ENCODE data around the gene ADD2.
A peak's percentile ranks its signal among the peaks of the same experiment; 100 is the strongest.

Gene ADD2

DNA sequence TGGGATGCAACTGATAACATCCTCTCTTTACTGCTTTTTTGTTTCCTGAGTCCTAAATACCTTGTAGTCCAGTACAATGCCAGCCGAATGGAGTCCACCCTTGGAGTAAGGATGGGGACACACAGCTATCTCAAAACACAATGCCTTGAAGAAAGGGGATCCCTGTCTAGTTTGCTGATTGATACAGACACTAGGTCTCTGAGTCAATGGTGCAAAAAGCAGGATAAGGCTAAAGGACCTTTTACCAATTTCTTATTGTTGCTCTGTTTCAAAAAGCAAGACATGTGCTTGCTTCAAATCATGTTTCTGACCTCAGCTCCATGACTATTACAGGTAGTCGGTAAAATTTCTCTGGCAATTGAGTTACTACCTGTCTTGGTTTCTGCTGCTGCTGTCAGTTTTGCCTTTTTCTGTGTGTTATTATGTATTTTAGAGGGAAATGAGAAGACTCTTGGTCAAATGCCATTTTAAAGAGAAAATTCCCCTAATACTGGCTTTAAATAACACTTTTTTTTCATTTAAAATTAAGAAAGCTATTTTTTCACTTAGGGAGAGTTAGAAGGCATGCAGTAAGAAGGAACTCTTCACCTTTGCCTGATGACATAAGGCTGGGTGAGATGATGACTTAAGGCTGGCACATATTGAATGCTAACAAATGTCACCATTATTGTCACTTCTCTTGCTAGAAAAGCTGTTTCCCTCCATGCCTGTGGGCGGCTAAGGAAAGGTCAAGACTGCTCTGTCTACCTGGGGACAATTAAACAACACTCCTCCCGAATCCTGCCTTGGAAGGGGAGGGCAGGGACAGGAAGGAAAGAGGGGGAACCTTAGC is 27.4 kb upstream of the ADD2 start:
- peaks cover 4% of the 10 kb centered on the region for H3K9me3 Mint-ChIP-seq (ENCODE audit: low read depth)
- no peak overlapping the region for H3K27ac Mint-ChIP-seq
- peaks cover 28% of the 10 kb centered on the region for H3K27me3 Mint-ChIP-seq
- H3K36me3 Mint-ChIP-seq: peaks cover 7% of the 10 kb centered on the region
- H3K4me3 Mint-ChIP-seq: no peak overlapping the region
- H3K4me1 Mint-ChIP-seq (ENCODE audit: low read depth): peaks cover 3% of the 10 kb centered on the region

- H3K4me1 Mint-ChIP-seq (ENCODE audit: low read depth): peaks cover 9% of the 10 kb centered on the region
- H3K27me3 Mint-ChIP-seq: peaks cover 26% of the 10 kb centered on the region
Measured at GRCh38 chr2:70793450-70793849, 25.4 kb upstream of the ADD2 start.

DNA sequence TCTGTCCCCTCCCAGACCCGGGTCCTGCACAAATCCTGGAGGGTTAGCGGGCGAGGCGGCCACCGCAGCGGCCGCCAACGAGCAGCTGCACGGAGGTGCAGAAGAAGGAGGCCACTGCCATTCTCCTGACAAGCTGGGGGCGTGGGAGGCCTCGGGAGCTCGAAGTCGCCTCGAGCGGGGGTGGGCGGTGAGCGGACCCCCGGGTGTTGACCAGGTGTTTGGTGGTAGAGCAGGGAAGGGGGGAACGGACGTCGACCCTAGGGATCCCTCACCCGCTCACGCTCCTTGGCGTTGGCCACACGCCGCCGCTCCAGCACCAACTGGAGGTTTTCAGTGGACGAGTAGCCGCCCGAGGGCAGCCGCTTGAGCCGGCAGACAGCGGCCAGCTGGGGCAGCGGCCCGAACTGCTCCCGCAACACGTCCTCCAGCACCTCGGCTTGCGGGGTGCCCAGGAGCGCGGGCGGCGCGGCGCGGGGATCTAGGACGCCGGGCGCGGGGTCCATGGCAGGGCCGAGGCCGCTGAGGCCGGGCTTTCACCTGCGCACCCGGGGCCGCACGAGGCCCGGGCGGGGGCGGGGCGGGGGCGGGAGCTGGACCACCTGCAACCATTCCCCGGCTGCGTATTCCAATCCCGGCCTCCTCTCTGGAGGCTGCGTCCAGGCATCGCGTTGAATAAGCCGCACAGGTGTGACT is 22.3 kb upstream of the ADD2 start, which contains the start of gene FIGLA:
FIGLA (minus strand) TSS at position 508 of the 693 bp plus-strand sequence; CDS start at position 503, 5 bp downstream.
- H3K27me3 Mint-ChIP-seq: peaks cover 38% of the 10 kb centered on the region
- no peaks in the 10 kb centered on the region for H3K9me3 Mint-ChIP-seq (ENCODE audit: low read depth)
- H3K4me1 Mint-ChIP-seq (ENCODE audit: low read depth): peaks cover 14% of the 10 kb centered on the region
- H3K27ac Mint-ChIP-seq: peak within 1 kb of the TSS; percentile 1
- H3K4me3 Mint-ChIP-seq: peak within 1 kb of the TSS; percentile 85
- peaks cover 2% of the 10 kb centered on the region for H3K36me3 Mint-ChIP-seq

More at GRCh38 chr2:70793450-70793849, 25.4 kb upstream of the ADD2 start:
- Mint-ChIP-seq H3K36me3 (peaks cover 2% of the 10 kb centered on the region), H3K4me3 (no peak overlapping the region), H3K9me3 (ENCODE audit: low read depth) (no peaks in the 10 kb centered on the region), H3K27ac (no peak overlapping the region)

DNA sequence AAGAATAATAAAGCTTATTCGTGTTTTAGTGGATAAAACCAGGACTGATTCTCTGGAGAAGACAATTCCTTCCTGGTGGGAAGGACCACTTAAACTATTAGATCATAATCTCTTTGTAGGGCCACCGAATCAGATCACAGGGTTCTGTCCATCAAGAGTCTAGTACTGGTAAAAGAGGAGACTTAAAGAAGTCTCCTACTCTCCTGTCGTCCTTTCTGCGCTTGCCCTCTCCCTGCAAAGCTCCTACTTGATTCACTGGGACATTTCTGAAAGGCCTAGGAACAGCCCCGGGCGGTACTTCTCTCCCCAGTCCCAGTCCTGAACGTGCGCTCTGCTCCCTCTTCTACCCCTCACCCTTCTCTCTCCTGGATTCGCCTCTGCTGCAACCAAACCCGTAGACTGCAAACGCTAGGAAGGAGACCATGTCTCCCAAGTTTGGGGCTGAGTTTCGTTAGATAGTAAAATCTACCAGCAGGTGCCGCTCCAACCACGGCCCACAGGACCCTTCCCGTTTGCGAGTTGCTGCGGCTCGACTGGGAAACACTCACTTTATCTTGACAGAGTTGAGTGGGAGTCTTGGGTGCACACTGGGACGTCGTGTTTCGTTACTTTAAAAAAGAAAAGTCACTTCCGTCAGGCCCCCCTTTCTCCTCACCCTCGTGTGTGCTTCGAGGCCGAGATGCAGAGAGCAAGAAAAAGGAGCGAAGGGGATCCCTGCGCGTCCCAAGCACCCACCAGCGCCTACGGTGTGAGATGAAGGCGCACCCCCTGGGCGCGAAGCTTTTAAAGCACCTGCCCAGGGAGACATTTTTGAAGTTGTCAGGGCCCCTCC is 21.5 kb upstream of the ADD2 start:
- H3K27ac Mint-ChIP-seq: peak overlapping the region; percentile 1
- H3K27me3 Mint-ChIP-seq: peaks cover 38% of the 10 kb centered on the region
- H3K4me1 Mint-ChIP-seq (ENCODE audit: low read depth): peaks cover 15% of the 10 kb centered on the region
- no peaks in the 10 kb centered on the region for H3K9me3 Mint-ChIP-seq (ENCODE audit: low read depth)
- H3K36me3 Mint-ChIP-seq: peaks cover 2% of the 10 kb centered on the region
- H3K4me3 Mint-ChIP-seq: peak overlapping the region; percentile 85

GRCh38 chr2:70785137-70785911 is 17.3 kb upstream of the ADD2 start:
- no peaks in the 10 kb centered on the region for H3K9me3 Mint-ChIP-seq (ENCODE audit: low read depth)
- peaks cover 2% of the 10 kb centered on the region for H3K36me3 Mint-ChIP-seq
- H3K4me1 Mint-ChIP-seq (ENCODE audit: low read depth): peaks cover 13% of the 10 kb centered on the region
- H3K27me3 Mint-ChIP-seq: peaks cover 18% of the 10 kb centered on the region
- no peak overlapping the region for H3K27ac Mint-ChIP-seq
- no peak overlapping the region for H3K4me3 Mint-ChIP-seq

- Mint-ChIP-seq H3K9me3 (ENCODE audit: low read depth) (no peaks in the 10 kb centered on the region), H3K36me3 (no peaks in the 10 kb centered on the region), H3K27ac (no peak overlapping the region), H3K27me3 (peaks cover 13% of the 10 kb centered on the region), H3K4me1 (ENCODE audit: low read depth) (peaks cover 6% of the 10 kb centered on the region), H3K4me3 (no peak overlapping the region)
Measured at GRCh38 chr2:70784320-70784719, 16.3 kb upstream of the ADD2 start.

GRCh38 chr2:70779911-70780545 is 12.0 kb upstream of the ADD2 start:
- Mint-ChIP-seq H3K4me3 (no peak overlapping the region), H3K27ac (no peak overlapping the region), H3K36me3 (no peaks in the 10 kb centered on the region), H3K9me3 (ENCODE audit: low read depth) (no peaks in the 10 kb centered on the region), H3K27me3 (no peaks in the 10 kb centered on the region), H3K4me1 (ENCODE audit: low read depth) (no peaks in the 10 kb centered on the region)

GRCh38 chr2:70779491-70779890 is 11.5 kb upstream of the ADD2 start:
- Mint-ChIP-seq H3K27ac (no peak overlapping the region), H3K27me3 (no peaks in the 10 kb centered on the region), H3K4me1 (ENCODE audit: low read depth) (no peaks in the 10 kb centered on the region), H3K4me3 (no peak overlapping the region), H3K36me3 (no peaks in the 10 kb centered on the region), H3K9me3 (ENCODE audit: low read depth) (no peaks in the 10 kb centered on the region)

GRCh38 chr2:70778676-70779075 is 10.7 kb upstream of the ADD2 start:
- H3K4me1 Mint-ChIP-seq (ENCODE audit: low read depth): no peaks in the 10 kb centered on the region
- H3K36me3 Mint-ChIP-seq: no peaks in the 10 kb centered on the region
- peaks cover 7% of the 10 kb centered on the region for H3K27me3 Mint-ChIP-seq
- H3K27ac Mint-ChIP-seq: no peak overlapping the region
- H3K4me3 Mint-ChIP-seq: no peak overlapping the region
- H3K9me3 Mint-ChIP-seq (ENCODE audit: low read depth): no peaks in the 10 kb centered on the region

DNA sequence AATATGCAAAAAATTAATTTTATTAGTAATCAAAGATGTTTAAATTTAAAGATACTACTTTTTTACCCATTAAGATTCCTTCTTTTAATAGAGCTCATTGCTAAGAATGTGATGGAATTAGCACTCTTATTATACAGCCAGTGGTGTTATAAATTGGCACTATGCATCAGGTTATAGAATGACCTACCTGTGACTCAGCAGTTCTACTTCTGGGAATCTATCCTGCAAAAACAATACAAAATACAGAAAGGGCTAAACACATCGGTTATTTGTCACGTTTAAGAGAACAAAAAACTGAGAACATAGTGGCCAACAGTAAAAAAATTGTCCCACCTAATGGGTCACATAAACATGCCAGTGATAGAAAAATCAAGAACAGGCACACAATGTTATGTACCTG is 9.4 kb upstream of the ADD2 start:
- peaks cover 12% of the 10 kb centered on the region for H3K27me3 Mint-ChIP-seq
- no peak overlapping the region for H3K4me3 Mint-ChIP-seq
- no peaks in the 10 kb centered on the region for H3K9me3 Mint-ChIP-seq (ENCODE audit: low read depth)

DNA sequence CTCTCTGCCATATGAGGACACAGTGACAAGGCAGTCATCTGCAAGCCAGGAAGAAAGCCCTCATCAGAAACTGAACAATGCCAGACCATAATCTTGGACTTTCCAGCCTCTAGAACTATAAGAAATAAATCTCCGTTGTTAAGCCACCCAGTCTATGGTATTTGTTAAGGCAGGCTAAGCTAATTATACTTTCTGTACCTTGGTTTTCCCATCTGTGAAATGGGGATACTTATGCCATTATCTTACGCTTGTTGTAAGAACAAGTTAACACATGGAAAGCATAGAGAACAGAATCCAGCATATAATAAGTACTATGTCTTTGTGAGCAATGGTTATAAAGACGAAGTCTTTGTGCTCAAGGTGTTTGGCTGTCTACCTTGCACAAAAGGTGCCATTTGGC is 8.3 kb upstream of the ADD2 start:
- Mint-ChIP-seq H3K4me3 (no peak overlapping the region), H3K9me3 (ENCODE audit: low read depth) (no peaks in the 10 kb centered on the region), H3K36me3 (no peaks in the 10 kb centered on the region), H3K27me3 (peaks cover 14% of the 10 kb centered on the region), H3K4me1 (ENCODE audit: low read depth) (no peaks in the 10 kb centered on the region), H3K27ac (no peak overlapping the region)

More for the DNA sequence above, 9.4 kb upstream of the ADD2 start:
- H3K27ac Mint-ChIP-seq: no peak overlapping the region
- H3K36me3 Mint-ChIP-seq: no peaks in the 10 kb centered on the region
- H3K4me1 Mint-ChIP-seq (ENCODE audit: low read depth): no peaks in the 10 kb centered on the region

DNA sequence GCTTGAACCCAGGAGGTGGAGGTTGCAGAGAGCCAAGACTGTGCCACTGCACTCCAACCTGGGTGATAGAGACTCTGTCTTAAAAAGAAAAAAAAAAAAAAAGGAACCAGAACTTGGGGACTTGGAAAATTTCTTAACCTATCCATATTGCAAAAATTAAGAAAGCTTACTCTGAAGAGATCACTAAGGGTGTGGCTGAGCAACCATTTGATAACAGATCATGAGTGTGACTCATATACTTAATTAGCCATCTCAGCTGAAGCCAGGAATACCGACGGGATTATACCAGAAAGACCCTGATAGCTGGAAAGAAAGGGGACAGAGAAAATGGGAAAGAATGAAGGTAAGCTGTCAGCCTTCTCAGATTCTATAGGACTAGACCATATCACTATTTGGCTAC is 7.1 kb upstream of the ADD2 start:
- Mint-ChIP-seq H3K4me1 (ENCODE audit: low read depth) (no peaks in the 10 kb centered on the region), H3K4me3 (no peak overlapping the region), H3K27me3 (peaks cover 15% of the 10 kb centered on the region), H3K36me3 (no peaks in the 10 kb centered on the region), H3K27ac (no peak overlapping the region), H3K9me3 (ENCODE audit: low read depth) (no peaks in the 10 kb centered on the region)

DNA sequence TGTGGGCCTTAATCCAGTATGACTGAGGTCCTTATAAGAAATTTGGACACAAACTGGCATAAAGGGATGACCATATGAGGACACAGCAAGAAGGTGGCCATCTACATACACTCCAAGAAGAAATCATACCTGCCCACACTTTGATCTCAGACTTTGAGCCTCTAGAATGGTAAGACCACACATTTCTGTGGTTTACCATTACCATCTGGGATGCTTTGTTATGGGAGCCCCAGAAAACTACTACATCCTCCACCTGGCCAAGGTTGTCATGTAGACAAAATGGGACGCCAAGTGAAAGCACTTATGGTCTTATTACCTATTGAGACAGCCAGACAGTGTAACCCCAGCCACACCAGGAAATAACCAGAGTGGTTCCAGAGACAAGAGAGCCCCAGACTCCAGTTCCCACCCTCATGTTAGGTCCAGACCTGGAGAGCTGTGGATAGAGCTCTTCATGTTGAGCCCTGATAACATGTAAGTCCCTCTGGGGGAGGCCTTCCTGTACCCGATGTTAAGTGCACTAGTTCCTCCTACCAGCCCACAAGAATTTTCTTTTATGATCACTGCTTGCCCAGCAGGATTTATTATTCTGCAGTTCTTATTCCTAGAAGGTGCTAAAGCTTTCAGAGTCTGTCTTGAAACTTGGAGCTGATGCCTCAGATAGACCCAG is 4.6 kb upstream of the ADD2 start:
- H3K4me3 Mint-ChIP-seq: no peak overlapping the region
- peaks cover 9% of the 10 kb centered on the region for H3K4me1 Mint-ChIP-seq (ENCODE audit: low read depth)
- H3K9me3 Mint-ChIP-seq (ENCODE audit: low read depth): no peaks in the 10 kb centered on the region
- H3K27ac Mint-ChIP-seq: no peak overlapping the region
- no peaks in the 10 kb centered on the region for H3K36me3 Mint-ChIP-seq
- H3K27me3 Mint-ChIP-seq: peaks cover 15% of the 10 kb centered on the region

Data from activated naive CD8-positive, alpha-beta T cell (primary cell).